ENCODE data around the gene KRIT1.

The KRIT1 gene

DNA sequence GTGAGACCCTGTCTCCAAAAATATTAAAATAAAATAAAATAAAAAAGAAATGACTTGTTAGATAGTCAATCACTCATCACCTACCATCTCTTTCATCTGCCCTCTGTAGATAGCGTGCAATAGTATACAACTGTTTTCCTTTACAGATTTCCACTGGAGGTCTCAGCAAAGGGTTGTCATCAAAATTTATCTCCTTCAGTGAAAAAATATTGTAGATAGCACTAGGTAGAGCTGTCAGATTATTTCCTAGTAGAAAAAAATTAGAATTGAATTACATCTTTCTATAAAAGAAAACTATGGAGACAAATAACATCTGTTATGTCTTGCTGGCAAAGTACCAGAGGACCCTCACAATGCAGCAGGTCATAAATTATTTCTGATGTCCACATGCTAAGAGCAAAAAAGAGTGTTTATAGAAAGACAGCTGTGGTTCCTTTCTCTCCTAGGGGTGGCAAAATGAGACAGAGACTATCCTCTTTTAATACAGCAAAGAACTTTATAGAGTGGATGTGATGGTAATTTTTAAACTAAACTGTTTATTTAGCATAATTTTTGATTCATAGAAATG, 95.2 kb downstream of the KRIT1 start:
- DNase-seq = no peak

DNA sequence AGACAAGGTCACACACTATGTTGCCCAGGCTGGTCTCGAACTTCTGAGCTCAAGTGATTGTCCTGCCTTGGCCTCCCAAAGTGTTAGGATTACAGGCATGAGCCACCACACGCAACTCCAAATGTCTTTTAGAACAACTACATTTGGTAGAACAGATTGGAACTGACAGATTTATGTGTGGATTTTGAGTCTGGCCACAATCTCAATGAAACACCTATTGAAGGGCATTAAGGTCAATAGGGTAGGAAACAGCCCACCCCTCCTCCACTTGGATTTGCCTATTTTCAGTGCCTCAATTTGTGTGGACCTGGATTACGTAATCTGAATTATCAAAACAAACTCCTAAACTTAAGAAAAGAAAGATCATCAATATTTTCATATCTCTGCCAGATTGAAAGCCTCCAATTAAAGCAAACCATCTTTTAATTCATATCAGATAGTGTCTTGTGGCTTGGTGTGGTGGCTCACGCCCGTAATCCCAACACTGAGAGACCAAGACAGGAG, 95.9 kb downstream of the KRIT1 start:
- DNase-seq = no peak
